ENCODE data around the gene MED7.
A peak's percentile ranks its signal among the peaks of the same experiment; 100 is the strongest.

MED7 gene

GRCh38 chr5:157106630-157107461, 35.8 kb downstream of the MED7 start:
- DNase-seq: peak in 1 of 2 donors; percentile 10

GRCh38 chr5:157100140-157100679, 42.5 kb downstream of the MED7 start:
- no peak for DNase-seq

- DNase-seq: no peak
Observed at GRCh38 chr5:157088342-157088990, 54.2 kb downstream of the MED7 start.

All from hippocampal formation (tissue), 2 donors.